ENCODE results near the gene LRP1B. TPM values are rescaled to one million over a fixed set of nuclear protein-coding genes. Genes with fewer than 3 reads are reported as not detected.

The LRP1B gene
- total RNA-seq, 1 experiment from 2014 or later: 0.52 TPM

GRCh38 chr2:140990416-140990815 is 1140.4 kb downstream of the LRP1B start:
- TF ChIP-seq, protein P1, sequence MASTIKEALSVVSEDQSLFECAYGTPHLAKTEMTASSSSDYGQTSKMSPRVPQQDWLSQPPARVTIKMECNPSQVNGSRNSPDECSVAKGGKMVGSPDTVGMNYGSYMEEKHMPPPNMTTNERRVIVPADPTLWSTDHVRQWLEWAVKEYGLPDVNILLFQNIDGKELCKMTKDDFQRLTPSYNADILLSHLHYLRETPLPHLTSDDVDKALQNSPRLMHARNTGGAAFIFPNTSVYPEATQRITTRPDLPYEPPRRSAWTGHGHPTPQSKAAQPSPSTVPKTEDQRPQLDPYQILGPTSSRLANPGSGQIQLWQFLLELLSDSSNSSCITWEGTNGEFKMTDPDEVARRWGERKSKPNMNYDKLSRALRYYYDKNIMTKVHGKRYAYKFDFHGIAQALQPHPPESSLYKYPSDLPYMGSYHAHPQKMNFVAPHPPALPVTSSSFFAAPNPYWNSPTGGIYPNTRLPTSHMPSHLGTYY (CRISPR knock-in tag; IDR thresholded peaks at IDR 0.05): no peak
- TF ChIP-seq, protein P2, sequence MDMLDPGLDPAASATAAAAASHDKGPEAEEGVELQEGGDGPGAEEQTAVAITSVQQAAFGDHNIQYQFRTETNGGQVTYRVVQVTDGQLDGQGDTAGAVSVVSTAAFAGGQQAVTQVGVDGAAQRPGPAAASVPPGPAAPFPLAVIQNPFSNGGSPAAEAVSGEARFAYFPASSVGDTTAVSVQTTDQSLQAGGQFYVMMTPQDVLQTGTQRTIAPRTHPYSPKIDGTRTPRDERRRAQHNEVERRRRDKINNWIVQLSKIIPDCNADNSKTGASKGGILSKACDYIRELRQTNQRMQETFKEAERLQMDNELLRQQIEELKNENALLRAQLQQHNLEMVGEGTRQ (CRISPR knock-in tag; IDR thresholded peaks at IDR 0.05): no peak
- TF ChIP-seq NFATC4 (CRISPR knock-in tag; IDR thresholded peaks at IDR 0.05): no peak
- TF ChIP-seq ZBTB21 (CRISPR knock-in tag; IDR thresholded peaks at IDR 0.05; ENCODE audit: borderline replicate concordance): no peak
- no peak for TF ChIP-seq GABPB1 (CRISPR knock-in tag; IDR thresholded peaks at IDR 0.05)
- no peak for TF ChIP-seq PRRX2 (CRISPR knock-in tag; IDR thresholded peaks at IDR 0.05)
- no peak for TF ChIP-seq E2F1 (CRISPR knock-in tag; IDR thresholded peaks at IDR 0.05)
- TF ChIP-seq ZNF671 (CRISPR knock-in tag; IDR thresholded peaks at IDR 0.05): no peak
- H3K36me3 Mint-ChIP-seq: no peaks in the 10 kb centered on the region
- no peak for DNase-seq (ENCODE audit: low spot score)
- ChIA-PET POLR2A (no interaction called here), CTCF (no interaction called here)
- H3K4me3 Mint-ChIP-seq: no peak overlapping the region
- ATAC-seq: no peak
- no peaks in the 10 kb centered on the region for H3K9me3 Mint-ChIP-seq
- H3K4me1 Mint-ChIP-seq: peaks cover 34% of the 10 kb centered on the region
- H3K27ac Mint-ChIP-seq: no peak overlapping the region
- no peaks in the 10 kb centered on the region for H3K27me3 Mint-ChIP-seq (ENCODE audit: low read depth)

DNA sequence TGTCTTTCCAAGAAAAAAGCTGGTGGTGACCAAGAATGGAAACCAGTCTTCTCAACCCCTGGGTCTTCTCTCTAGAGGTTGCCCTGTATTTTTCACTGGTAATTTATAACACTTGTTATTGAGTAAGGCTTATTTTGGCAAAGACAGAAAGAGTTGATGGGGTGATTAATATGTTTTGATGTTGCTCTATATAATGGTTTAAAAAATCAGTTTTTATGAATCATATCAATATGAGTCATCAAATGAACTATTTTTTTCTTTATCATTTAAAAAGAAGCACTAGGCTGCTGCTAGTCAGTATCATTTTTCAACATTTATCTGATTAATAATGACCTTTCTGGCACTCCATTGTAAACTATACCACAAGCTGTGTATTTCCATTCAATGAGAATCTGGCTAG is 1142.2 kb downstream of the LRP1B start:
- ATAC-seq (no peak), DNase-seq (ENCODE audit: low spot score) (no peak)
- Mint-ChIP-seq H3K27ac (no peak overlapping the region), H3K9me3 (no peaks in the 10 kb centered on the region), H3K4me1 (peaks cover 19% of the 10 kb centered on the region), H3K36me3 (no peaks in the 10 kb centered on the region), H3K4me3 (no peak overlapping the region), H3K27me3 (ENCODE audit: low read depth) (no peaks in the 10 kb centered on the region)
- TF ChIP-seq, protein P1 (CRISPR knock-in tag; IDR thresholded peaks at IDR 0.05): no peak
- no peak for TF ChIP-seq CDX4 (CRISPR knock-in tag; IDR thresholded peaks at IDR 0.05; ENCODE audit: borderline replicate concordance)
- TF ChIP-seq, protein P3, sequence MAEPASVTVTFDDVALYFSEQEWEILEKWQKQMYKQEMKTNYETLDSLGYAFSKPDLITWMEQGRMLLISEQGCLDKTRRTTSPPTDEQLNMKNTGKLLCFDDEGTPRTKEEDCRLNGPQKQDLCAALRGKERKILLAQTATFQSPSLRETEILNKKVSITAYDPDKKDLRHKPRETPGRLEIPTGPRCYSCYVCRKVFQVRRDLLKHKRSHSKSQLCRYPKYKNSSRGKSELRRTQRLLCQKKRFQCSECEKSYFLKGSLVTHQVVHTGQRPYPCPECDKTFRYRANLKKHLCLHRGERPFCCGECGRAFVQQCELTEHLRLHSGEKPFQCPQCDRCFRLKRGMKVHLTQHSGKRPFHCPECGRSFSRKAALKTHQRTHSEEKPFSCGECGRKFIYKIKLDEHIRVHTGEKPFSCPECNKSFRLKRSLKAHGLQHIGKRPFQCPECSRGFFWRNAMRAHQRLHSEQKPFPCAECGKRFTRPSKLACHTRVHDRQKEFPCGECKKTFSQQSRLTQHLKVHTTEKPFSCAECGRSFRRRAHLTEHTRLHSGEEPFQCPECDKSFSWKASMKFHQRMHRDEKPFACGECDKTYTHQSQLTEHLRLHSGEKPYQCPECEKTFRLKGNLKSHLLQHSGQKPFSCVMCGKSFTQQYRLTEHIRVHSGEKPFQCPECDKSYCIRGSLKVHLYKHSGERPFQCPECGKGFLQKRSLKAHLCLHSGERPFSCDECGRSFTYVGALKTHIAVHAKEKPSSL (CRISPR knock-in tag; conservative IDR thresholded peaks at IDR 0.05): no peak
- TF ChIP-seq, protein P4, sequence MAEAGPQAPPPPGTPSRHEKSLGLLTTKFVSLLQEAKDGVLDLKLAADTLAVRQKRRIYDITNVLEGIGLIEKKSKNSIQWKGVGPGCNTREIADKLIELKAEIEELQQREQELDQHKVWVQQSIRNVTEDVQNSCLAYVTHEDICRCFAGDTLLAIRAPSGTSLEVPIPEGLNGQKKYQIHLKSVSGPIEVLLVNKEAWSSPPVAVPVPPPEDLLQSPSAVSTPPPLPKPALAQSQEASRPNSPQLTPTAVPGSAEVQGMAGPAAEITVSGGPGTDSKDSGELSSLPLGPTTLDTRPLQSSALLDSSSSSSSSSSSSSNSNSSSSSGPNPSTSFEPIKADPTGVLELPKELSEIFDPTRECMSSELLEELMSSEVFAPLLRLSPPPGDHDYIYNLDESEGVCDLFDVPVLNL (CRISPR knock-in tag; IDR thresholded peaks at IDR 0.05; ENCODE audit: borderline replicate concordance, low read depth): no peak
- no peak for TF ChIP-seq TCF7 (CRISPR knock-in tag; IDR thresholded peaks at IDR 0.05; ENCODE audit: low read depth)
- no peak for TF ChIP-seq TP53 (CRISPR knock-in tag; IDR thresholded peaks at IDR 0.05)
- no peak for TF ChIP-seq ZNF396 (CRISPR knock-in tag; IDR thresholded peaks at IDR 0.05; ENCODE audit: borderline replicate concordance)
- TF ChIP-seq ZNF219 (CRISPR knock-in tag; IDR thresholded peaks at IDR 0.05; ENCODE audit: borderline replicate concordance): no peak
- TF ChIP-seq ZNF671 (CRISPR knock-in tag; IDR thresholded peaks at IDR 0.05): no peak
- TF ChIP-seq, protein P5, sequence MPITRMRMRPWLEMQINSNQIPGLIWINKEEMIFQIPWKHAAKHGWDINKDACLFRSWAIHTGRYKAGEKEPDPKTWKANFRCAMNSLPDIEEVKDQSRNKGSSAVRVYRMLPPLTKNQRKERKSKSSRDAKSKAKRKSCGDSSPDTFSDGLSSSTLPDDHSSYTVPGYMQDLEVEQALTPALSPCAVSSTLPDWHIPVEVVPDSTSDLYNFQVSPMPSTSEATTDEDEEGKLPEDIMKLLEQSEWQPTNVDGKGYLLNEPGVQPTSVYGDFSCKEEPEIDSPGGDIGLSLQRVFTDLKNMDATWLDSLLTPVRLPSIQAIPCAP (CRISPR knock-in tag; IDR thresholded peaks at IDR 0.05): no peak
- TF ChIP-seq ZNF232 (CRISPR knock-in tag; IDR thresholded peaks at IDR 0.05): no peak
- no peak for TF ChIP-seq ETV6 (CRISPR knock-in tag; IDR thresholded peaks at IDR 0.05)
- no peak for TF ChIP-seq SMAD4 (CRISPR knock-in tag; IDR thresholded peaks at IDR 0.05)
- no peak for TF ChIP-seq CREM (CRISPR knock-in tag; IDR thresholded peaks at IDR 0.05)
- TF ChIP-seq FOXK1 (CRISPR knock-in tag; IDR thresholded peaks at IDR 0.05): no peak
- TF ChIP-seq, protein P6, sequence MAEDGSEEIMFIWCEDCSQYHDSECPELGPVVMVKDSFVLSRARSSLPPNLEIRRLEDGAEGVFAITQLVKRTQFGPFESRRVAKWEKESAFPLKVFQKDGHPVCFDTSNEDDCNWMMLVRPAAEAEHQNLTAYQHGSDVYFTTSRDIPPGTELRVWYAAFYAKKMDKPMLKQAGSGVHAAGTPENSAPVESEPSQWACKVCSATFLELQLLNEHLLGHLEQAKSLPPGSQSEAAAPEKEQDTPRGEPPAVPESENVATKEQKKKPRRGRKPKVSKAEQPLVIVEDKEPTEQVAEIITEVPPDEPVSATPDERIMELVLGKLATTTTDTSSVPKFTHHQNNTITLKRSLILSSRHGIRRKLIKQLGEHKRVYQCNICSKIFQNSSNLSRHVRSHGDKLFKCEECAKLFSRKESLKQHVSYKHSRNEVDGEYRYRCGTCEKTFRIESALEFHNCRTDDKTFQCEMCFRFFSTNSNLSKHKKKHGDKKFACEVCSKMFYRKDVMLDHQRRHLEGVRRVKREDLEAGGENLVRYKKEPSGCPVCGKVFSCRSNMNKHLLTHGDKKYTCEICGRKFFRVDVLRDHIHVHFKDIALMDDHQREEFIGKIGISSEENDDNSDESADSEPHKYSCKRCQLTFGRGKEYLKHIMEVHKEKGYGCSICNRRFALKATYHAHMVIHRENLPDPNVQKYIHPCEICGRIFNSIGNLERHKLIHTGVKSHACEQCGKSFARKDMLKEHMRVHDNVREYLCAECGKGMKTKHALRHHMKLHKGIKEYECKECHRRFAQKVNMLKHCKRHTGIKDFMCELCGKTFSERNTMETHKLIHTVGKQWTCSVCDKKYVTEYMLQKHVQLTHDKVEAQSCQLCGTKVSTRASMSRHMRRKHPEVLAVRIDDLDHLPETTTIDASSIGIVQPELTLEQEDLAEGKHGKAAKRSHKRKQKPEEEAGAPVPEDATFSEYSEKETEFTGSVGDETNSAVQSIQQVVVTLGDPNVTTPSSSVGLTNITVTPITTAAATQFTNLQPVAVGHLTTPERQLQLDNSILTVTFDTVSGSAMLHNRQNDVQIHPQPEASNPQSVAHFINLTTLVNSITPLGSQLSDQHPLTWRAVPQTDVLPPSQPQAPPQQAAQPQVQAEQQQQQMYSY (CRISPR knock-in tag; IDR thresholded peaks at IDR 0.05): no peak
- TF ChIP-seq GTF2I (CRISPR knock-in tag; conservative IDR thresholded peaks at IDR 0.05): no peak
- ChIA-PET CTCF (no interaction called here), POLR2A (no interaction called here)

Data from WTC11 (cell line).